GM23338 (cell line): ENCODE results near the gene CNTNAP5. TPM values are rescaled to one million over a fixed set of nuclear protein-coding genes. Genes with fewer than 3 reads are reported as not detected.

Source experiments
- ATAC-seq: fragments of 200-7000 bp; cut with Tn5 transposase; 3 replicates; pipeline ENCODE4 v1.9.1; 2020
- DNase-seq: peaks from one replicate; pipeline ENCODE4 v3.0.0-alpha.2; 2015; ENCODE audit warnings: low spot score
- H2AFZ ChIP-seq: fragments of 200-600 bp; sonication (generic); 2 replicates; pipeline ENCODE4 v1.8.0; 2016; ENCODE audit warnings: antibody characterized with exemption, mild to moderate bottlenecking, moderate library complexity
- H3F3A ChIP-seq: fragments of 200-600 bp; sonication (generic); replicated peaks from 2 replicates; pipeline ENCODE4 v1.8.0; 2017; ENCODE audit warnings: antibody characterized with exemption, mixed run types, low read depth
- H3K27ac ChIP-seq: fragments of 200-600 bp; sonication (generic); 2 replicates; pipeline ENCODE4 v1.6.1; 2016; ENCODE audit warnings: low read depth
- H3K27me3 ChIP-seq: fragments of 200-600 bp; sonication (generic); 2 replicates; pipeline ENCODE4 v1.8.0; 2016; ENCODE audit warnings: mild to moderate bottlenecking, mixed run types, moderate library complexity; ENCODE audit not compliant: insufficient read depth
- H3K36me3 ChIP-seq: fragments of 200-600 bp; sonication (generic); 2 replicates; pipeline ENCODE4 v1.8.0; 2016; ENCODE audit warnings: mild to moderate bottlenecking; ENCODE audit not compliant: insufficient read depth
- H3K4me1 ChIP-seq: fragments of 200-600 bp; sonication (generic); 2 replicates; pipeline ENCODE4 v1.8.0; 2016; ENCODE audit warnings: mild to moderate bottlenecking, moderate library complexity; ENCODE audit not compliant: insufficient read depth
- H3K4me2 ChIP-seq: fragments of 200-600 bp; sonication (generic); 2 replicates; pipeline ENCODE4 v1.7.1; 2017; ENCODE audit warnings: mixed run types
- H3K4me3 ChIP-seq: fragments of 200-600 bp; sonication (generic); 2 replicates; pipeline ENCODE4 v1.6.1; 2016; ENCODE audit warnings: mixed run types
- H3K79me2 ChIP-seq: fragments of 200-600 bp; sonication (generic); replicated peaks from 2 replicates; pipeline ENCODE4 v1.8.0; 2017; ENCODE audit warnings: mild to moderate bottlenecking; ENCODE audit not compliant: insufficient read depth
- H3K9me2 ChIP-seq: fragments of 200-600 bp; sonication (generic); 2 replicates; pipeline ENCODE4 v1.8.0; 2017; ENCODE audit not compliant: insufficient read depth
- H4K20me1 ChIP-seq: fragments of 200-600 bp; sonication (generic); replicated peaks from 2 replicates; pipeline ENCODE4 v1.8.0; 2017; ENCODE audit warnings: mild to moderate bottlenecking; ENCODE audit not compliant: insufficient read depth
- H3K27ac Mint-ChIP-seq: 2 replicates; pipeline ENCODE4 v1.8.0; 2020; ENCODE audit warnings: inconsistent platforms, mild to moderate bottlenecking, moderate library complexity, mixed read lengths
- H3K27me3 Mint-ChIP-seq: 3 replicates; pipeline ENCODE4 v1.8.0; 2022; ENCODE audit warnings: low read depth, mild to moderate bottlenecking, moderate library complexity, mixed read lengths, inconsistent platforms; ENCODE audit not compliant: insufficient read depth, poor library complexity
- H3K36me3 Mint-ChIP-seq: 3 replicates; pipeline ENCODE4 v1.8.0; 2021; ENCODE audit warnings: low read depth, mild to moderate bottlenecking, inconsistent platforms, moderate library complexity, mixed read lengths
- H3K4me1 Mint-ChIP-seq: 3 replicates; pipeline ENCODE4 v1.8.0; 2020; ENCODE audit warnings: mild to moderate bottlenecking, inconsistent platforms, mixed read lengths
- H3K4me3 Mint-ChIP-seq: 3 replicates; pipeline ENCODE4 v1.8.0; 2021; ENCODE audit warnings: moderate library complexity, mild to moderate bottlenecking, inconsistent platforms, mixed read lengths
- H3K9me3 Mint-ChIP-seq: 3 replicates; pipeline ENCODE4 v1.8.0; 2020; ENCODE audit warnings: moderate library complexity, mild to moderate bottlenecking, inconsistent platforms, mixed read lengths
- CREB1 ChIP-seq: fragments of 250-450 bp; sonication (Bioruptor Pico); IDR thresholded peaks from 2 replicates; pipeline ENCODE4 v1.5.0; 2020; ENCODE audit warnings: low read depth, mild to moderate bottlenecking, moderate library complexity
- CTCF ChIP-seq, 2 experiments: fragments of 200-600 bp in 1 of 2; sonication (generic) in 1 of 2; conservative IDR thresholded peaks; 2 replicates each; pipeline versions ENCODE4 v1.5.1 to v1.6.1; 2016 to 2017; ENCODE audit warnings: antibody characterized with exemption in 2 of 2, low read depth in 2 of 2, mild to moderate bottlenecking in 2 of 2, moderate library complexity in 1 of 2
- ETS1 ChIP-seq: IDR thresholded peaks from 2 replicates; pipeline ENCODE4 v1.6.1; 2016; ENCODE audit warnings: antibody characterized with exemption
- EZH2 ChIP-seq: fragments of 200-600 bp; sonication (generic); IDR thresholded peaks from one replicate; pipeline ENCODE4 v1.8.0; 2017; ENCODE audit warnings: antibody characterized with exemption, mild to moderate bottlenecking, low read depth; ENCODE audit not compliant: unreplicated experiment
- EZH2phosphoT487 ChIP-seq: fragments of 200-600 bp; sonication (generic); IDR thresholded peaks from one replicate; pipeline ENCODE4 v1.8.1; 2018; ENCODE audit warnings: antibody characterized with exemption; ENCODE audit not compliant: unreplicated experiment
- JUNB ChIP-seq: IDR thresholded peaks from one replicate; pipeline ENCODE4 v1.6.1; 2016; ENCODE audit warnings: antibody characterized with exemption; ENCODE audit not compliant: unreplicated experiment
- NANOG ChIP-seq: IDR thresholded peaks from 2 replicates; pipeline ENCODE4 v1.6.1; 2016; ENCODE audit warnings: antibody characterized with exemption, borderline replicate concordance
- POLR2AphosphoS5 ChIP-seq: IDR thresholded peaks from 2 replicates; pipeline ENCODE4 v1.6.1; 2016; ENCODE audit warnings: antibody characterized with exemption, low read depth
- REST ChIP-seq: IDR thresholded peaks from one replicate; pipeline ENCODE4 v1.6.1; 2018; ENCODE audit warnings: antibody characterized with exemption; ENCODE audit not compliant: unreplicated experiment
- STAT1 ChIP-seq: IDR thresholded peaks from one replicate; pipeline ENCODE4 v1.6.1; 2016; ENCODE audit warnings: antibody characterized with exemption; ENCODE audit not compliant: unreplicated experiment
- ZNF114 ChIP-seq: fragments of 250-450 bp; sonication (Bioruptor Pico); IDR thresholded peaks from 2 replicates; pipeline ENCODE4 v1.5.0; 2020; ENCODE audit warnings: mild to moderate bottlenecking, moderate library complexity
- ZNF331 ChIP-seq: fragments of 250-450 bp; sonication (Bioruptor Pico); IDR thresholded peaks from 2 replicates; pipeline ENCODE4 v1.5.0; 2020; ENCODE audit warnings: low read depth, mild to moderate bottlenecking, moderate library complexity
- ZNF462 ChIP-seq: fragments of 250-450 bp; sonication (Bioruptor Pico); IDR thresholded peaks from 2 replicates; pipeline ENCODE4 v1.5.0; 2020; ENCODE audit warnings: mild to moderate bottlenecking, moderate library complexity
- polyA plus RNA-seq: library from polyadenylated mRNA; unstranded; fragments of >200 nt; fragmentation: Nextera tagmentation; extraction: Ambion mirVana; gene quantifications from 2 replicates; pipeline ENCODE4 v1.2.1, GENCODE V29; 2016
- total RNA-seq: library from RNA; depleted of rRNA; stranded (reverse); fragments of >200 nt; shearing (Covaris generic); gene quantifications from 2 replicates; pipeline ENCODE4 v1.2.3, GENCODE V29; 2014

CNTNAP5 gene
- total and polyA plus RNA-seq, 2 experiments from 2014 or later = 0.49 to 0.50 TPM

GRCh38 chr2:124580263-124580662 lies 555.2 kb downstream of the CNTNAP5 start:
- Mint-ChIP-seq H3K27me3 (no peaks in the 10 kb centered on the region), H3K4me3 (no peak overlapping the region), H3K36me3 (no peaks in the 10 kb centered on the region), H3K4me1 (peaks cover 16% of the 10 kb centered on the region), H3K9me3 (no peaks in the 10 kb centered on the region), H3K27ac (no peak overlapping the region)
- Histone ChIP-seq H3K4me2 (no peak overlapping the region), H4K20me1 (no peaks in the 10 kb centered on the region), H3K4me3 (no peak overlapping the region), H3K27me3 (no peaks in the 10 kb centered on the region), H3K4me1 (peaks cover 18% of the 10 kb centered on the region), H3F3A (no peaks in the 10 kb centered on the region), H3K9me2 (0 out of 2 replicates have a peak, but pooled peaks cover 4% of the 10 kb centered on the region), H3K79me2 (no peaks in the 10 kb centered on the region), H3K36me3 (no peaks in the 10 kb centered on the region), H2AFZ (no peak overlapping the region), H3K27ac (no peak overlapping the region)
- ATAC-seq (no peak), DNase-seq (no peak)
- TF ChIP-seq CREB1 (CRISPR knock-in tag) (no peak), REST (no peak), NANOG (no peak), ZNF114 (CRISPR knock-in tag) (no peak), POLR2AphosphoS5 (no peak), JUNB (no peak), EZH2phosphoT487 (no peak), ETS1 (no peak), ZNF331 (CRISPR knock-in tag) (no peak), ZNF462 (CRISPR knock-in tag) (no peak), CTCF (conservative IDR thresholded peaks at IDR 0.05; ENCODE audit: low read depth in 2 of 2) (no peak), EZH2 (no peak), STAT1 (no peak)
